ENCODE measurements around the gene MBTD1.

DNA sequence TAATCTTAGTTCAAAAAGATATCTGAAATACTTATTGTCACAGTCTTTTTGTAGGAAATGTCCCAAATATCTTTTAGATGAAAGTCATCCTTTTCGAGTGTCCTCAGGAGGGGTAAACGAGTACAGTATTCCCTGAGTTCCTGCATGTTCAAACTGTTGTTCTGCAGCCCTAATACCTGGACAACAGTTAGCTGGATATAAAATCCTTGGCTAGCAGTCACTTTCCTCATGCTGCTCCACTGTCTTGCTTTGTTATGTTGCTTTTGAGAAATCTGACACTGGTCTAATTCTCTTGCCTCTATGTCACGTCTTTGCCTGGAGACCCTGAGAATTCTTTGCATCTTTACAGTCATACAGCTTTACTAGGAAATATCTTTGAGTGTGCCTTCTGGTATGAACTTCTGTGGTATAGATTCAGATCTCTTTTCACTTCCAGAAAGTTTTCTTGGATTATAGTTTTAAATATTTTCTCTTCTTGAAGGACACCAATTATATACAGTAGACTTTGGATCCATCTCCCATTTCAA lies 9.5 kb downstream of the MBTD1 start:
- no peak for TF ChIP-seq YY1 (IDR thresholded peaks at IDR 0.05; ENCODE audit: insufficient read depth, insufficient read length)
- TF ChIP-seq ZNF274 (IDR thresholded peaks at IDR 0.05; ENCODE audit: low read depth, low read length): no peak

All from NT2/D1 (cell line).